Stimulated activated memory B cell treated with anti-CD40 and anti-IgM and Interleukin-4, amounts not matched to agents 10 μg/mL and 1 μg/mL and 100 μg/mL, for 72 hours (primary cell): ENCODE measurements around the gene LILRB2.
"Not testable (repeated sequence)": the region's sequence is repeated elsewhere in the genome, so short reads cannot be mapped to it uniquely, and the experiment has no call there.

Experiments used
- ATAC-seq: fragments of 150-1000 bp; cut with Tn5 transposase; 2 replicates; pipeline ENCODE4 v1.10.0; 2021
- H3K27ac Mint-ChIP-seq: one replicate; pipeline ENCODE4 v1.8.0; 2022; ENCODE audit warnings: mild to moderate bottlenecking, mixed read lengths
- H3K27me3 Mint-ChIP-seq: one replicate; pipeline ENCODE4 v1.8.0; 2022; ENCODE audit warnings: mixed read lengths
- H3K36me3 Mint-ChIP-seq: one replicate; pipeline ENCODE4 v1.8.0; 2022; ENCODE audit warnings: mixed read lengths
- H3K4me1 Mint-ChIP-seq: one replicate; pipeline ENCODE4 v1.8.0; 2022; ENCODE audit warnings: mixed read lengths
- H3K4me3 Mint-ChIP-seq: one replicate; pipeline ENCODE4 v1.8.0; 2022; ENCODE audit warnings: mild to moderate bottlenecking, moderate library complexity, mixed read lengths
- H3K9me3 Mint-ChIP-seq: one replicate; pipeline ENCODE4 v1.8.0; 2022; ENCODE audit warnings: mixed read lengths

The LILRB2 gene

GRCh38 chr19:54247106-54247930 is 33.6 kb downstream of the LILRB2 start:
- H3K4me3 Mint-ChIP-seq, result no peak overlapping the region
- no peaks in the 10 kb centered on the region for H3K9me3 Mint-ChIP-seq
- peaks cover 65% of the 10 kb centered on the region for H3K27me3 Mint-ChIP-seq
- H3K36me3 Mint-ChIP-seq, result no peaks in the 10 kb centered on the region
- ATAC-seq, result no peak
- H3K4me1 Mint-ChIP-seq, result peaks cover 21% of the 10 kb centered on the region
- no peak overlapping the region for H3K27ac Mint-ChIP-seq

DNA sequence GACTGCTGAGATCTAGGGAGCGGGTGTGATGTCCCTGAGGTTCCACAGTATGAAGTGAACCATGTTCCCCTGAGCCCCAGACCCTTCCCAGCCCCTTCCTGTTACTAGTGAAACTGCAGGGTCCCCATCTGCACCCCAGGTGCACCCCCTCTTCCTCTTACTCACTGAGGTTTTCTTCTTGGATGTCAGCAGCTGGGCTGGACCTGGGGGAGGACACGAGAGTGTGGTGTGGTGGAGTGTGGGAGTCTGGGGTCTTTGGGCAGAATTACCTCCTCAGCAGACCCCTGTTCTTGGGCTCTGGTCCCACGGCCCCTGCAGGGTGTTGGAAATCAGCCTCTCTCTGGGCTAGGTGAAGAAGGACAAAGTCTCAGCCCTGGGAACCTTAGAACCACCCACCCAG is 35.0 kb downstream of the LILRB2 start:
- H3K4me1 Mint-ChIP-seq, result peaks cover 21% of the 10 kb centered on the region
- no peaks in the 10 kb centered on the region for H3K36me3 Mint-ChIP-seq
- no peak overlapping the region for H3K4me3 Mint-ChIP-seq
- no peak overlapping the region for H3K27ac Mint-ChIP-seq
- ATAC-seq, result no peak
- no peaks in the 10 kb centered on the region for H3K9me3 Mint-ChIP-seq
- H3K27me3 Mint-ChIP-seq, result peaks cover 52% of the 10 kb centered on the region

DNA sequence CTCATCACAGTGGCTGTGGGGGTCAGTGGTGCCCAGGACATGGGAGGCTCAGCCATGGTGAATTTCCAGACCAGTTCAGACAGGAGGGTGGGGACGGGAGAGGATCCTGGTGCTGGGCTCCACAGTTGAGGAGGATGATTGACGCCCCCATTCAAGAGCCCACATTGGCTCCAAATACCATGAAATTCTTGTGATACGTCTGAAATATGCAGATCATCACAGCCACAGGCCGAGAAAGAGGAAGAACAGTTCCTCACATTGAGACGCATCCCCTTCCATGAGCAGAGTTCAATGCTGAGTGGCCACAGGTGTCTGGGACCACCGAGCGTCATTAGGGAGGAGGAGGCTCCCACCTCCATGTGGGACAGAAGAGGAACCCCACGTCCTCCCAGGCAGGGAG is 37.1 kb downstream of the LILRB2 start:
- not testable (repeated sequence) for H3K9me3 Mint-ChIP-seq, ATAC-seq, H3K36me3 Mint-ChIP-seq, H3K4me3 Mint-ChIP-seq, H3K27ac Mint-ChIP-seq
- peaks cover 56% of the 10 kb centered on the region for H3K27me3 Mint-ChIP-seq
- H3K4me1 Mint-ChIP-seq, result peaks cover 15% of the 10 kb centered on the region

GRCh38 chr19:54242646-54243045 is 38.3 kb downstream of the LILRB2 start, which contains the start of gene LILRA6:
TSS of gene LILRA6 (minus strand) at chr19:54242790.
- not testable (repeated sequence) for H3K4me3 Mint-ChIP-seq, H3K9me3 Mint-ChIP-seq, H3K27ac Mint-ChIP-seq, H3K36me3 Mint-ChIP-seq, H3K4me1 Mint-ChIP-seq
- peak; percentile 40 for ATAC-seq
- H3K27me3 Mint-ChIP-seq, result peaks cover 52% of the 10 kb centered on the region

- H3K27me3 Mint-ChIP-seq, result peaks cover 48% of the 10 kb centered on the region
- not testable (repeated sequence) for H3K36me3 Mint-ChIP-seq, H3K4me1 Mint-ChIP-seq, H3K4me3 Mint-ChIP-seq, H3K27ac Mint-ChIP-seq, H3K9me3 Mint-ChIP-seq, ATAC-seq
Observed at GRCh38 chr19:54242234-54242633, 38.7 kb downstream of the LILRB2 start.

DNA sequence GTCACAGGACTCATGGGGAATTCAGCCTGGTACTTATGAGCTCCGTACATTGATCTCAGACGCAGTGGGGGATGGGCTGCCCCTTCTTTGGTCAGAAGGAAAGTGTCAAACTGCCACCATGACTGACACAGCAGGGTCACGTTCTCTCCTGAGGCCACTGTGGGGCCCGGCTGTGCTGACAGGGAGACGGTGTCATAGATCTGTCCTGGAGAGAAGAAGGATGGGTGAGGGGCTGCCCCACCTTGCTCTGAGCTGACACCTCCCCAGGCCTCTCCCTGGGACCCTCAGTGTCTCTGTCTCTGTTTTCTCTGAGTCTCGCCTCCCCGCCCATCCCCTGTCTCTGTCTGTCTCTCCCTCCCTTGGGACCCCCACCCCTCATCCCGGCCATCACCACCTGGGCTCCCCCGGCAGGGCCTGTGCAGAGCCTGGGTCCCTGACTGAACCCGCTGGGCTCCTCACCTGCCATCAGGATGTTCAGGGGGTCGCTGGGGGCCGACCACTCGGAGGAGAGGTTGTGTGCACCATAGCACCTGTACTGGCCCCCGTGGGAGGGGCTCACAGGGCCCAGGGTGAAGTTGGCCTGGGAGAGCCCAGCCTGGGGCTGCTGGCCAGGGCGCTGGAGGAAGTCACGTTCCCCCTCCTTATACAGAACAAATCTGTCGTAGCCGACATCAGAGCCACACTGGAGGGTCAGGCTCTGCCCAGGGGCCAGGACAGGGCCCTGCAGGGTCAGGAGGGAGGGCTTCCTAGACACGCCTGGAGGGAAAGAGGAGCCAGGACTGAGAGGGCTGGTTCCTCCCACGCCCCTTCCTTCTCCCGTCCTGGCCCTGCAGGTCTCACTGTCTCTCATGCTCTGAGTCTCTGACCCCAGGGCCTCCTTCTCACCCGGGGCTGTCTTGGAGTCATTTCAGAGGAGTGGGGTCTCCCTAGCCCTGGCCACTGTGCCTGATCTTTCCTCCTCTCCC is 40.3 kb downstream of the LILRB2 start:
- peaks cover 42% of the 10 kb centered on the region for H3K27me3 Mint-ChIP-seq
- not testable (repeated sequence) for H3K36me3 Mint-ChIP-seq, H3K9me3 Mint-ChIP-seq, H3K4me3 Mint-ChIP-seq, H3K4me1 Mint-ChIP-seq, H3K27ac Mint-ChIP-seq
- peak; percentile 10 for ATAC-seq

DNA sequence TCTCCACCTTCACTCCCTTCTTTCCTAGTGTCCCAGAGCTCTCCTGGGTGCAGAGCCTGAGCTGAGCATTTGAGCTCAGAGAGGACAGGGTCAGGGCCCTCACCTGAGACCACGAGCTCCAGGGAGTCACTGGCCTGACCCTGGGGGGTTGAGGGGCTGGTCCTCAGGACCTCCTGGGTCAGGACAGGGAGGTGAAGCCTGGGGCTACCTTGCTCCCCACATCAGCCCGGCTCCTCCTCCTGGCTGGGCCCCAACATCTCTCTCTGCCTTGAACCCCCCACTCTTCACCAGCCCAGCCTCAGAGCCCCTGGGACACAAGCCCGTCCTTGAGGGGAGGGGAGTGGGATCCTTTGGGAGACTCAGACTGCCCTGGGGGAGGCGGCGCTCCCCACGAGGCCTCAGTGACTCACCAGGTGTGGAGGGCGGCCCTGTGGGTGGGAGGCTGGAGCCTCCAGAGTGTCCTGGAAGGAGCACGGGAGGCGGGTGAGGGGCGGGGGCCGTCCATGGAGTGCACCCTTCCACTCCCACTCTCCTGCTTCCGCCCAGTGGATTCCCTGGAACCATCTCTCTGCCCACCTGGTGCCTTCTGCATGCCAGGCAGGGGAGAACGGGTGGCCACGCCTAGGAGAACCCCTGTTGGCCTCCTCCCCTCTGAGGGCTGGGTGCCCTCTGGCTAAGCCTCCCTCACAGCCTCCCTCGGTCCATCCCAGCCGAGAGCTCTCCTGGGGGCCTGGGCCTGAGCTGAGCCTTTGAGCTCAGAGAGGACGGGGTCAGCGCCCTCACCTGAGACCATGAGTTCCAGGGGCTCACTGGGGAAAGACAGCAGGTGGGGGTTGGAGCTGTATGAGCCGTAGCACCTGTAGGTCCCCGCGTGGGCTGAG is 41.2 kb downstream of the LILRB2 start:
- peak; percentile 49 for ATAC-seq
- not testable (repeated sequence) for H3K36me3 Mint-ChIP-seq, H3K4me1 Mint-ChIP-seq, H3K27ac Mint-ChIP-seq, H3K9me3 Mint-ChIP-seq, H3K4me3 Mint-ChIP-seq
- peaks cover 34% of the 10 kb centered on the region for H3K27me3 Mint-ChIP-seq

DNA sequence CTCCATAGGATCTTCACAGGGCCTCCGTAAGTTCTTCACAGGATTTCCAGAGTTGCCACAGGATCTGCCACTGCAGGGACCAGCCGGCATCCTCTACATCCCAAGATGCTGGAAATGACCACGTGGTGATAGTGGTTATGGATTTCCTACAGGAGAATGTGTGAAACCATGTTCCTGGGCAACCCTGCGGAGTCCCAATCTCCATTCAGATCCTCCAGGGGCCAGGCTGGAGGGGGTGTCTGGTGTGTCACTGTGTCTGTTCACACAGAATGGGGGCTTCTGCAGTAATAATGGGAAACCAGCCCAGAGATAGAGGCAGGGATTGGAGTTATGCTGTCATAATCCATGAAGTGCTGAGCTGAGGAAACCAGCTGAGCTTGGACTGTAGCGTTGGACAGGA is 47.0 kb downstream of the LILRB2 start:
- Mint-ChIP-seq H3K27me3 (peaks cover 55% of the 10 kb centered on the region), H3K36me3 (no peaks in the 10 kb centered on the region), H3K27ac (no peak overlapping the region), H3K9me3 (peaks cover 5% of the 10 kb centered on the region), H3K4me1 (peaks cover 6% of the 10 kb centered on the region), H3K4me3 (no peak overlapping the region)
- no peak for ATAC-seq

DNA sequence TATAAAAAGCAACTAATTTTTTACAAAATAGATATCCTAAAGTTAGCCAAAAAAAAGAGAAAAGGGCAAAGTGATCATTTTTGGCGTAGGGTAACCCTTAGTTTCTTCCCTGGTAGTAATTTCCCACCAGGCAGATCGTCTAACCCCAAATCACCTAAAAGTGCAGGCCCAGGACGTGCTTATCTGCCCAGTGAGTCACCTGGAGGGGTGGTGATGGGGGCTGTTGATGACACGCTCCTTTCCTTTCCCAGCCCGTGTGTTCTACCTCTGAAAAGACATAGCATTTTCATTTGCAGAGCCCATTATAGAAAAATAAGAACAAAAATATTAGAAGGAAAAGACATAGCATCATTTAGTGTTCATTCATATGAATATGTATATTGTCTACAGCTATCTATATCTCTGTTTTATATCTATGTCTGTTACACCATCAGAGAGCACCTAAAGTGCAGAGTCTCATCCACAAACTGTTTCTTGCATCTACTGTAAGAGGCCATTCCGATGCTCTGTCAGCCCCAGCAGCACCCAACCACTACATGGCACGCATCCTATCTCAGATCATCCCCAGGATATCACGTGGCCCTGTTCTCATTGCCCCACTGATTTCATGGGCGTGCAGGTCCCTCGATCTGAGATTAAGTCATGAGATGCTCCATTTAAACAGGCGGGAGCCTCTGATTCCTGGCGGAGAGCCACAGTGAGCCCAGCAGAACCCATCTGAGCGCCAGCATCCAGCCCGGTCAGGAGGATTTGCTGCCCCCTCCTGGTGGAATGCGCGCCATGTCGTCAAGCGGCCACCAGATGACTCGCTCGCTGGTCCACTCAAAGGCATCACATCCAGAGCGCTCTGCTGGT is 49.6 kb downstream of the LILRB2 start:
- H3K4me1 Mint-ChIP-seq, result peaks cover 6% of the 10 kb centered on the region
- peak; percentile 90 for ATAC-seq
- no peak overlapping the region for H3K4me3 Mint-ChIP-seq
- H3K36me3 Mint-ChIP-seq, result peaks cover 6% of the 10 kb centered on the region
- peaks cover 66% of the 10 kb centered on the region for H3K27me3 Mint-ChIP-seq
- no peak overlapping the region for H3K27ac Mint-ChIP-seq
- H3K9me3 Mint-ChIP-seq, result peaks cover 8% of the 10 kb centered on the region

DNA sequence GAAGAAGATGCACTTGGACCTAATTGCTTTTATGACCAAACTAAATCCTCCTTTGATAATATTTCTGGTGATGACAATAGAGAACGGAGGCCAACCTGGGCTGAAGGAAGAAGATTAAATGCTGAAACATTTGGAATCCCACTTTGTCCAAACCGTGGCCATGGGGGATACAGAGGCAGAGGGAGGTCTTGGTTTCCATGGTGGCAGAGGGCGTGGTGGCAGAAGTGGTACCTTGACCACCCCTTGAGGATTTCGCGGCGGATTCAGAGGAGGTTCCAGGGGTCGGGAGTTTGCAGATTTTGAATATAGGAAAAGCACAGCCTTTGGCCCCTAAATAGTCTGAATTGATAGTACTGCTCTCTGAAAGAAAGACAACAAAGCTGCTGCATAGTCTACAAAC is 50.9 kb downstream of the LILRB2 start:
- Mint-ChIP-seq H3K4me1 (peaks cover 6% of the 10 kb centered on the region), H3K9me3 (peaks cover 6% of the 10 kb centered on the region), H3K36me3 (peaks cover 6% of the 10 kb centered on the region), H3K27ac (no peak overlapping the region), H3K4me3 (no peak overlapping the region), H3K27me3 (peaks cover 66% of the 10 kb centered on the region)
- no peak for ATAC-seq

DNA sequence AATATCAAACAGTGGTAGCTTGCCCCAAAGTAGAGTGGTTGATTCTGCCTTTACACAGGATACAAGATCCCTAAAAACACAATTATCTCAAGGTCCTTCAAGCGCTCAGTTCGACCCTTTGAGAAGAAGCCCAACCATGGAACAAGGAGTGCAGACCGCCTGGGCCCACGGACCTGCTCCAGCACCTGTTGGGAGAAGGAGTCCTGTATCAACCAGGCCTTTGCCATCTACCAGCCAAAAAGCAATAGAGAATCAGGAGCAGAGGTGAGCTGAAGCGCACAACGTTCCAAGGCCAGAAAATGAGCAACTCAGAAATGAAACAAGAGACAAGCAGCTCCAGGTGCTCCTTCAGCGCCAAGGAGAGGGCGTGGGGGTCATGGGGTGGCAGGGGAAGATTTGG is 51.8 kb downstream of the LILRB2 start:
- H3K4me1 Mint-ChIP-seq, result peaks cover 6% of the 10 kb centered on the region
- H3K27me3 Mint-ChIP-seq, result peaks cover 64% of the 10 kb centered on the region
- H3K27ac Mint-ChIP-seq, result no peak overlapping the region
- no peak for ATAC-seq
- peaks cover 3% of the 10 kb centered on the region for H3K9me3 Mint-ChIP-seq
- peaks cover 6% of the 10 kb centered on the region for H3K36me3 Mint-ChIP-seq
- H3K4me3 Mint-ChIP-seq, result no peak overlapping the region

DNA sequence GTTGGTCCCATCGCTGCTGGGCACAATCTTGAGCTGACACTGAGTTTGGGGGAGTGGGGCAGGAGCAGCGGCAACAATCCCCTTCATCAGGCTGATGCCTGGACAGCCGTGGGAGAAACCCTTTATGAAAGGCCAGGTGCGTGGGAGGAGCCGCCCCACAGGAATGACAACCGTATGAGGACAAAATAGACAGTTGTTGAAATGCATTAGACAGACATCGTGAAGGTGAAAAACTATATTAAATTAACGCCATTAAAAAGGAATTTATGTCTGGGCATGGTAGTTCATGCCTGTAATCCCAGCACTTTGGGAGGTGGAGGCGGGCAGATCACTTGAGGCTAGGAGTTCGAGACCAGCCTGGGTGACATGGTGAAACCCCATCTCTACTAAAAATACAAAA is 56.3 kb downstream of the LILRB2 start:
- not testable (repeated sequence) for H3K4me3 Mint-ChIP-seq, ATAC-seq, H3K4me1 Mint-ChIP-seq, H3K9me3 Mint-ChIP-seq, H3K36me3 Mint-ChIP-seq, H3K27ac Mint-ChIP-seq
- H3K27me3 Mint-ChIP-seq, result peaks cover 57% of the 10 kb centered on the region

DNA sequence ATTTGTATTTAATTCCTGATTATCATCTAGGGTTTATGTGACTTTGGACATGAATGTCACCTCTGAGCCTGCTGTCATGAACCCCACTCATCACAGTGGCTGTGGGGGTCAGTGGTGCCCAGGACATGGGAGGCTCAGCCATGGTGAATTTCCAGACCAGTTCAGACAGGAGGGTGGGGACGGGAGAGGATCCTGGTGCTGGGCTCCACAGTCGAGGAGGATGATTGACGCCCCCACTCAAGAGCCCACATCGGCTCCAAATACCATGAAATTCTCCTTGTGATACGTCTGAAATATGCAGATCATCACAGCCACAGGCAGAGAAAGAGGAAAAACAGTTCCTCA is 57.0 kb downstream of the LILRB2 start:
- peaks cover 50% of the 10 kb centered on the region for H3K27me3 Mint-ChIP-seq
- not testable (repeated sequence) for H3K9me3 Mint-ChIP-seq, H3K36me3 Mint-ChIP-seq, H3K4me1 Mint-ChIP-seq, H3K4me3 Mint-ChIP-seq, H3K27ac Mint-ChIP-seq, ATAC-seq
